GM19351 (cell line): ENCODE data around the gene SEC14L5.

Experiments used
- ATAC-seq: cut with Tn5 transposase; IDR thresholded peaks from one replicate; pipeline ENCODE4 v1.9.1; 2021; ENCODE audit warnings: mild to moderate bottlenecking, moderate library complexity; ENCODE audit not compliant: unreplicated experiment

SEC14L5 gene

GRCh38 chr16:4957720-4958509 is at the start of gene SEC14L5:
Gene SEC14L5, plus strand, starts transcription at chr16:4958330. Its CDS starts 994 bp downstream, at chr16:4959324.
- peak; percentile 66 for ATAC-seq

GRCh38 chr16:4908854-4909401 is 49.2 kb upstream of the SEC14L5 start:
- no peak for ATAC-seq

- ATAC-seq, result no peak
These were observed 48.3 kb upstream of the SEC14L5 start for GRCh38 chr16:4909825-4910224.

GRCh38 chr16:4910828-4911227 is 47.3 kb upstream of the SEC14L5 start:
- no peak for ATAC-seq

DNA sequence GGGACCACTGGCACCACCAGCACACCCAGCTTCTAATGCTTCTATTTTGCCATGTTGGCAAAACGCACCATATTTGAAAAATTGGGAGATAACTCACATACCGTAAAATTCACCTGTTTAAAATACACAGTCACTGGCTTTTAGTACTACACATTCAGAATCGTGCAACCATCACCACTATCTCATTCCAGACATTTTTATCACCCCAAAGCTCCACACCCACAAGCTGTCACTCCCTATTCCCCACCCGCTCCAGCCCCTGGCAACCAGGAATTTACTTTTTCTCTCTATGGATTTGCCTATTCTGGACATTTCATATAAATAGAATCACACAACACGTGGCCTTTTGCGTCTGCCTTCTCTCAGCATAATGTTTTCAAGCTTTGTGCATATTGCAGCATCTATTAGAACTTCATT is 46.2 kb upstream of the SEC14L5 start:
- ATAC-seq, result no peak

DNA sequence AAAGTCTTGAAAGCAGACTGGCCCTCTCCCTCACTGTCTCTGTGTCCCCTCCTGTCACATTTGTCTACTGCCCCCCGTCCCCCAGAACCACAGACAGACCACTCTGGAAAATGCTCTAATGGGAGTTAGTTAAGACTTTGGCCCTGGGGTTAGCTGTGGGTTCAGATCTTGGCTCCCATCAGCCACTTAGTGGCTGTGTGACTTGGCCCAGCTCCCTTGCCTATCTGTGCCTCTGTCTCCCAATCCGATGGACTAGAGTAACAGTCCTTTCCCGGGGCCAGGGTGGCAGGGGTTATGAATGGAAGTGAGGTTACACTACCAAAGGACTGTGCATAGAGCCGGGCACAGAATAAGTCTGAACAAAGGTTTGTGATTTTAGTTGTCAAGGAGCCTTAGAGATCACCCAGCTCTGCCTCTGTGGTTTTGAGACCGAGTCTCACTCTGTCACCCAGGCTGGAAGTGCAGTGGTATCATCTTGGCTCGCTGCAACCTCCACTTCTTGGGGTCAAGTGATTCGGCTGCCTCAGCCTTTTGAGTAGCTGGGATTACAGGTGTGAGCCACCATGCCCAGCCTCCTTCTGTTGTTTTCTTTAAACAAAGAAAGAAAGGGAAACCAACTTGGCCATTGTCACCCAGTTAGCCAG is 44.9 kb upstream of the SEC14L5 start:
- ATAC-seq, result no peak

- ATAC-seq, result no peak
These were observed 44.2 kb upstream of the SEC14L5 start for GRCh38 chr16:4913774-4914525.

GRCh38 chr16:4914528-4915225 is 43.5 kb upstream of the SEC14L5 start:
- no peak for ATAC-seq

- ATAC-seq, result no peak
These were observed 42.8 kb upstream of the SEC14L5 start for GRCh38 chr16:4915226-4915761.

GRCh38 chr16:4917117-4917516 is 41.0 kb upstream of the SEC14L5 start:
- no peak for ATAC-seq

DNA sequence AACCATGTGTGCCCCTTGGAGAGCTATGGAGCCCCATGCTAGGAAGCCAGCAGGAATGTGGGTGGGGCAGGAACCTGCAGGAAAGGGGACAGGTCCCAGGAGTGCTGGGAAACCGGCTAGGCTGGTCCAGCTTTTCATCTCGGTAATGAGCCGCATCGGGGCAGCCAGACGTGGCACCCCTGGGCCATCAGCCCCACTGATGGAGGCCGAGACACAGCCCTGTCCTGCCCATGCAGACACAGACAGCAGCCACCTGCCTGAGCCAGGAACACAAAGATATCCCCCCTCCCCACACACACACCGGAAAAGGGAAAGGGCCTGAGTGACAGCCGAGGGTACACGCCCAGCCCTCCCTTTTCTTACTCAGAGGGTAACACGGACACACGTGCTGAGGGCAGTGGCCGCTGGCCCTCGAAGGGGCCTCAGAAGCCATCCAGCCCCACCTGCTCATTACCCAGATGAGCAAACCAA is 39.3 kb upstream of the SEC14L5 start:
- ATAC-seq, result no peak

GRCh38 chr16:4920826-4921225 is 37.3 kb upstream of the SEC14L5 start:
- ATAC-seq, result no peak

DNA sequence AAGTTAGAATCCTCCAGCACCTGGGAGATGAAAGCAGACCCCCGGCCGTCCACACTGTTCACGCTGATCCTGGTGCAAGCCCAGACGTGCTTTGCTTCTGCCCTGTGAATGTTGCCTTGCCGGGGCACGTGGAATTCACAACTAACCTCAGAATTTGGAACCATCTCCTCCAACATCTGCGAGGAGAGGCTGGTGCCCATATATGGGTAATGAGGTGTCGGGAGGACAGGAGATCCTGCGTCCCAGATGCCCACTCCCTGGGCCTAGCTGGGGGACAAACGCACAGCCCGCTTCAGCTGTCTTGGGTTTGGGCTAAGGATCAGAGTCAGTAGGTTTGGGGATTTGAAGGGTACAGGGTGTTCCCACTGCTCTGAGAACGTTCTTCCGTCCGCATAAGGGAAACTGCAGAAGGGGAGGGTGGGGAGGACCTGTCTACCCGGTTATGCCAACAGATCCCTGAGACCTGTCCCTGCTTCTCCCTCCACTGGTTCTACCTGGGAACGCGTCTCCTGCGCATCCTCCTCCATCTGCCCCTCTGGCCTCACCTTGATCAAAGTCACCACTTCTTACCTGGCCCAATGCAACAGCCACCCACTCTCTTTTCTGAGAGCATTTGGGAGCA is 35.3 kb upstream of the SEC14L5 start:
- no peak for ATAC-seq

DNA sequence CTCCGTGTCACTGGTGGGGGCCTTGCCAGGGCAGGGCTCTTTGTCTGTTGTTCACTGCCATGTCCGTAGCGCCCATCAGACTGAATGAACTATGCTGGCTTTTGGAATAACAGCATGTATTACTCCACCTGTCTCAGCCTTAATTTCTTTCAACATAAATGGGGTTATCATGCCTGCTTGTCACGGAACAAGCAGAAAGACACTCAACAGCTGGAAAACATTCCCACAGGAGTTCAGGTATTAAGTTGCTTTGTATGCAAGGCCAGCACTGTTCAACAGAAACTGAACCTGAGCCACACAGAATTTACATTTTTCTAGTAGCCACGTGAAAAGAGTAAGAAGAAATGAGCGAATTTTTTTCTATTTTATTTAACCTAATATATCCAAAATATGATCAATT is 34.3 kb upstream of the SEC14L5 start:
- ATAC-seq, result no peak

- no peak for ATAC-seq
These were observed 33.4 kb upstream of the SEC14L5 start for GRCh38 chr16:4924593-4925292.

- no peak for ATAC-seq
These were observed 32.9 kb upstream of the SEC14L5 start for GRCh38 chr16:4925293-4925607.

GRCh38 chr16:4925791-4926190 is 32.3 kb upstream of the SEC14L5 start:
- ATAC-seq, result no peak

DNA sequence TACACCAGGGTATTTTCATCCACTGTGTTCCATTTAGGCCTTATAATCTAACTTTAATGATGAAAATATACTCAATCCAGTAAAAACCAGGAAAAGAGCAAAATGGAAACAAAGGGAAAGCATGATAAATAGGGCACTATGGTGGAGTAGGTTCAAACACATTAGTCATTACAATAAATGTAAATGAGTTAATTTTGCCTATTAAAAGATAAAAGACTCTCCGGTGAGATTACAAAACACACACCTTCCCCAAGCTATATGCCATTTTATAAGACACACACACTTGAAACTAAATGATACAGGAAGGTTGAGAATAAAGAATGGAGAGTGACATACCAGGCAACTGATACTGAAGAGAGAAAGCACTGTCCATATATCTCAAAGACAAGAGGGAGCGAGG is 31.2 kb upstream of the SEC14L5 start:
- no peak for ATAC-seq

DNA sequence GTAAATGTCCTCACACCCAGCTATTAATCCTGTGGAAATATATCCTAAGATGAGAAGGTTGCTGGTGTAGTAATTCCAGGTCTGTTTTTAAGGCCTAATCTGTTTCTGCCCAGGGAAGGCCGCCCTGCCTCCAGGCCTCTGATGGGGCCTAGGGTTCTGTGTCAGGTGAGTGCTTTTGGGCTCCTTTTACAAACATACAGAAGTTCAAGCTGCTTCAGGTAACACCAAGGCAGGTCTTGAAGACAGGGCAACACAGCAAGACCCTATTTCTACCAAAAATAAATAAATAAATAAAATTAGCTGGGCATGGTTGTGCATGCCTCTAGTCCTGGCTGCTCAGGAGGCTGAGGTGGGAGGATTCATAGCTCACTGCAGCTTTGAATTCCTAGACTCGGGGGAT is 30.5 kb upstream of the SEC14L5 start:
- no peak for ATAC-seq

GRCh38 chr16:4928227-4928626 is 29.9 kb upstream of the SEC14L5 start:
- no peak for ATAC-seq
